HEK293T (cell line): ENCODE measurements around the gene SLC17A9.

Experiments used
- BHLHE40 ChIP-seq: fragments of 450-650 bp; IDR thresholded peaks from 2 replicates; pipeline ENCODE4 v1.6.1; 2016; ENCODE audit warnings: mild to moderate bottlenecking, moderate library complexity, borderline replicate concordance
- ELF4 ChIP-seq: fragments of 450-650 bp; IDR thresholded peaks from 2 replicates; pipeline ENCODE4 v1.6.1; 2017; ENCODE audit warnings: antibody characterized with exemption
- NFRKB ChIP-seq: fragments of 450-650 bp; IDR thresholded peaks from 2 replicates; pipeline ENCODE4 v1.6.1; 2016; ENCODE audit warnings: mild to moderate bottlenecking, moderate library complexity
- SUZ12 ChIP-seq: fragments of 450-650 bp; IDR thresholded peaks from 2 replicates; pipeline ENCODE4 v1.6.1; 2016; ENCODE audit warnings: mild to moderate bottlenecking
- ZNF384 ChIP-seq: fragments of 450-650 bp; IDR thresholded peaks from 2 replicates; pipeline ENCODE4 v1.6.1; 2016

GRCh38 chr20:63008541-63009044 lies 56.1 kb downstream of the SLC17A9 start:
- no peak for TF ChIP-seq SUZ12
- no peak for TF ChIP-seq BHLHE40
- no peak for TF ChIP-seq ELF4
- no peak for TF ChIP-seq NFRKB
- TF ChIP-seq ZNF384: no peak
